HG02588 (cell line): ENCODE results near the gene RNASE12.
"Not testable (repeated sequence)": the region's sequence is repeated elsewhere in the genome, so short reads cannot be mapped to it uniquely, and the experiment has no call there.

Experiments
- ATAC-seq: cut with Tn5 transposase; IDR thresholded peaks from one replicate; pipeline ENCODE4 v1.9.1; 2021; ENCODE audit warnings: mild to moderate bottlenecking, moderate library complexity; ENCODE audit not compliant: unreplicated experiment

RNASE12 gene

GRCh38 chr14:20583142-20583541 is 8.0 kb downstream of the RNASE12 start:
- no peak for ATAC-seq

- ATAC-seq, result no peak
These were observed 10.9 kb downstream of the RNASE12 start for GRCh38 chr14:20580242-20580641.

- ATAC-seq, result no peak
These were observed 12.2 kb downstream of the RNASE12 start for GRCh38 chr14:20578784-20579502.

- no peak for ATAC-seq
These were observed 12.9 kb downstream of the RNASE12 start for GRCh38 chr14:20578325-20578724.

GRCh38 chr14:20572382-20572990 is 18.7 kb downstream of the RNASE12 start:
- not testable (repeated sequence) for ATAC-seq

- not testable (repeated sequence) for ATAC-seq
These were observed 20.5 kb downstream of the RNASE12 start for GRCh38 chr14:20570720-20571119.

GRCh38 chr14:20569865-20570264 is 21.3 kb downstream of the RNASE12 start:
- not testable (repeated sequence) for ATAC-seq

- no peak for ATAC-seq
These were observed 22.1 kb downstream of the RNASE12 start for GRCh38 chr14:20569066-20569465.

- ATAC-seq, result no peak
These were observed 22.8 kb downstream of the RNASE12 start for GRCh38 chr14:20568393-20568792.

GRCh38 chr14:20567199-20567598 is 24.0 kb downstream of the RNASE12 start:
- not testable (repeated sequence) for ATAC-seq

GRCh38 chr14:20564501-20564997 is 26.6 kb downstream of the RNASE12 start:
- no peak for ATAC-seq

GRCh38 chr14:20563971-20564370 is 27.2 kb downstream of the RNASE12 start:
- no peak for ATAC-seq

- ATAC-seq, result no peak
These were observed 30.2 kb downstream of the RNASE12 start, which contains the start of gene RNASE9 for GRCh38 chr14:20560961-20561360. Gene RNASE9 (minus strand): TSS chr14:20561047.

GRCh38 chr14:20559461-20559904 is 31.7 kb downstream of the RNASE12 start:
- no peak for ATAC-seq

- no peak for ATAC-seq
These were observed 34.0 kb downstream of the RNASE12 start for GRCh38 chr14:20557212-20557542.

- no peak for ATAC-seq
These were observed 34.5 kb downstream of the RNASE12 start for GRCh38 chr14:20556500-20557211.

- ATAC-seq, result no peak
These were observed 35.3 kb downstream of the RNASE12 start for GRCh38 chr14:20555845-20556244.

GRCh38 chr14:20553024-20553423 is 38.2 kb downstream of the RNASE12 start:
- ATAC-seq, result no peak

GRCh38 chr14:20551606-20552005 is 39.6 kb downstream of the RNASE12 start:
- ATAC-seq, result no peak

- ATAC-seq, result no peak
These were observed 40.2 kb downstream of the RNASE12 start for GRCh38 chr14:20550926-20551325.

- ATAC-seq, result no peak
These were observed 42.6 kb downstream of the RNASE12 start for GRCh38 chr14:20548414-20549158.
